Stimulated activated CD8-positive, alpha-beta memory T cell treated with anti-CD3 and anti-CD28 coated beads, Interleukin-15, amount 100 ng/mL, for 4 hours (primary cell): ENCODE results near the gene CYP2C8.
"Not testable (repeated sequence)": the region's sequence is repeated elsewhere in the genome, so short reads cannot be mapped to it uniquely, and the experiment has no call there.

Source experiments
- DNase-seq, 2 donors: peaks; one replicate each; pipeline ENCODE4 v3.0.0-alpha.2; 2020; ENCODE audit warnings: low read depth in 2 of 2

CYP2C8 gene

DNA sequence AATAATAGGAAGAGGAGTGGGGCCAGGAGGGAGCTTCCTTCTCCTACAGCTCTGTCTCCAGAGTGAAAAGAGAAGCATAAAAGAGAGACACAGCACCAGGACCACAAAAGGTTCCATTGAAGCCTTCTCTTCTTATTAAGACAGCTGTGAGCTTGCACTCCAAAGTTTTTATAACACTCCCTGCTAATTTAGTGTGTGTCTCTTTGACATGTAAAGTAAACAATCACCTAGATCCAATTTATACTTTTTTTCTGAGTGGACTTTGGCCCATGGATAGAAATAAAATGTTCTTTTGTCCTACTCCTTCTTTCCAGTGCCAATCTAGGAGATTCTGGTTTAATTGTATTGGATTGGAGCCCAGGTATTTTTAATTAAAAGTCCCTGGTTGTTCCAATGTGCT, at the start of gene CYP2C8:
CYP2C8 (minus strand) TSS at position 212 of the 400 bp plus-strand sequence; CDS start at position 117, 95 bp downstream.
- DNase-seq, result no peak

DNA sequence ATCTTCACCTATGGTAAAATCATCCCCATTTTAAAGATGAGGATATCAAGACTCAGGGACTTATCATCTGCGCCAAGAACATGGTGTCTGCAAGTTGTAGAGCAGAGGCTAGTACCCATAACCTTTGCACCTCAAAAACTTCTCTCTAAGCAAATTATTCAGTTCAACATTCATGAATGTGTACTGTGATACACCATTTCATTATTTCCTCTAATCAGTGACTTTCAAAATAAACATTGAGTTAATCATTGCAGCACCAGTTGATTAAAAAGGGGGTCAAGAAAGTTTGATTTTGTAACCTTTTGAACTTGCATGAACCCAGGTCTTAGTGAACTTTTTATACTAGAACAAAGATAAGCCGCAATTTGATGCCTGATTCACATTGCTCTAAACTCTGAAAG, 47.6 kb upstream of the CYP2C8 start:
- DNase-seq, result no peak

DNA sequence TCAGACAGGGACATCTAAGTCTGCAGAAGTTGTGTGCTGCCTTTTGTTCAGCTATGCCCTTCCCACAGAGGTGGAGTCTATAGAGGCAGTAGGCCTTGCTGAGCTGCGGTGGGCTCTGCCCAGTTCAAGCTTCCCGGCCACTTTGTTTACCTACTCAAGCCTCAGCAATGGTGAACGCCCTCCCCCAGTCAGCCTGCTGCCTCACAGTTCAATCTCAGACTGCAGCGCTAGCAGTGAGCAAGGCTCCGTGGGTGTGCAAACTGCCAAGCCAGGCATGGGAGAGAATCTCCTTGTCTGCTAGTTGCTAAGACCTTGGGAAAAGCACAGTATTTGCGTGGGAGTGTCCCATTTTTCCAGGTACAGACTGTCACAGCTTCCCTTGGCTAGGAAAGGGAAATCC, 41.5 kb upstream of the CYP2C8 start:
- DNase-seq, result not testable (repeated sequence)

DNA sequence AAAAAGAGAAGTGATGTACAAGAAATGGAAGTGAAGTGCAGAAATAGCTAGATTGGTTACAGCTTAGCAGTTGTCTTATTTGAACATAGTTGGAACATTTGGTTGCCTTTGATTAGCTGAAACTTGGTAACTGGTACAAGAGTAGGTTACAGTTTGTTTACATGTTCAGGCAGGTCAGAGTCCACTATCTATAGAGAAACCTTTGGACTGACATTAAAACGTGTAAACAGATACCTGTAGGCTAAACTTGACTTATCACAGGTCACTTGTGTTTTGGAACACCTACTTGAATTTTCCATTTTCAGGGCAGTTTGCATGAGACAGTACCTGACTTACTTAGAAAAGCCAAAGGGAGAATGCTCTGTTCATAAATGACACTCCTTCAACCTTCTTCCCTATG, 28.5 kb upstream of the CYP2C8 start:
- DNase-seq, result no peak

DNA sequence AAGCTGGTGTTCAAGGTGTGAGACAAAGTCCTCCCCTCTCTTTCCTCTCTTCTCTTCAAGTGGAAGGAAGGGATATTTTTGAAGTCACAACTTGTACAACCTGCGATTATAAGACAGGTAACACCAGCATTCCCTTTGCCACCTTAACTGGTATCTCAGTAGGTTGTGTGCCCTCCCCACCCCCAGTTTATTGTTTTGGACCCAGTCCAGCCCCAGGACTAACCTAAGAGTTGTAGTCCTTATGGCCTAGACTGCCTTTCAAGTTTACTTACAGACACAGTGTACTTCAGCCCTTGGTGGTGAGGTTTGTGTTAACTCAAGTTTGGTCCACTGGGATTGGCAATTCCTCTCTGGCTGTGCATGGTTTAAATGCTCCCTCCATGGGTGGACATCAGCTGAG, 26.8 kb upstream of the CYP2C8 start:
- DNase-seq, result no peak

DNA sequence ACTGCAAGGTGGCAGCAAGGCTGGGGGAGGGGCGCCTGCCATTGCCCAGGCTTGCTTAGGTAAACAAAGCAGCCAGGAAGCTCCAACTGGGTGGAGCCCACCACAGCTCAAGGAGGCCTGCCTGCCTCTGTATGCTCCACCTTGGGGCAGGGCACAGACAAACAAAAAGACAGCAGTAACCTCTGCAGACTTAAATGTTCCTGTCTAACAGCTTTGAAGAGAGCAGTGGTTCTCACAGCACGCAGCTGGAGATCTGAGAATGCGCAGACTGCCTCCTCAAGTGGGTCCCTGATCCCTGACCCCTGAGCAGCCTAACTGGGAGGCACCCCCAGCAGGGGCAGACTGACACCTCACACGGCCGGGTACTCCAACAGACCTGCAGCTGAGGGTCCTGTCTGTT, 10.3 kb upstream of the CYP2C8 start:
- DNase-seq, result not testable (repeated sequence)

DNA sequence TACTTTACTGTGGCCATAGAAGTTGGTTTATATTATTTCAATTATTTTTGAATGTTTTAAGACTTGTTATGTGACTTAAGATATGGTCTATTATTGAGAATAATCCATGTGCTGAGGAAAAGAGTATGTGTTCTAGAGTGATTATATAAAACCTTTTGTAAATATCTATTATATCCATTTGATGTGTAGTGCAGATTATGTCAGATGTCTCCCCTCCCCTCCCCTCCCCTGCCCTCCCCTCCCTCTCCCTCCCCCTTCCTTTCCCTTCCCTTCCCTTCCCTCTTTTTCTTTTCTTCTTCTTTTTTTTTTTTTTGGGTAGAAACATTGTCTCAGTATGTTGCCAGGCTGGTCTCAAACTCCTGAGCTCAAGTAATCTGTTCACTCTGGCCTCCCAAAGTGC, 8.3 kb upstream of the CYP2C8 start:
- DNase-seq, result no peak

DNA sequence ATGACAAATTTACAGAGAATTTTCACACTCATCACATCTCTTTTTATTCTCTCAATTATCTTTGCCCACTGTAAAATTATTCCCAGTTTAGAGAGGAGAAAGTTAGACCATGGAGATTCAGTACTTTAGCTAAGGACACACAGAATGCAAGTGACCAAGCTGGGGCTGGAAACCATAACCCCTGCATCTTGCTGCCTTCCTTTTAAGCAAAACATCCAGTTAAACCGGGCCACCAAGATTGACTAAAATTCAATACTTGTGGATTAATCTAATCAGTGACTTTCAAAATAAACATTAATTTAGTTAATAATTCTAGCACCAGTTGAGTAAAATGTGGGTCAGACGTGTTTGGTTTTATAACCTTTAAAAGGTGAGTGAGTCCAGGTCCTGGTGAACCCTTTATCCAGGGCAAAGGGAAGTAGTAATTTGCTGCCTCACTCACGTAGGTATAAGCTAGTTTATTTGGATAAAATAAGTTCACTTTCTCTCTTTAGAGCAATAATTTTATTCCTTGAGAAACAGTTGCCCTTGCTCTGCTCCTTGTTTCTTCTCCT, 1.9 kb upstream of the CYP2C8 start:
- DNase-seq, result no peak

DNA sequence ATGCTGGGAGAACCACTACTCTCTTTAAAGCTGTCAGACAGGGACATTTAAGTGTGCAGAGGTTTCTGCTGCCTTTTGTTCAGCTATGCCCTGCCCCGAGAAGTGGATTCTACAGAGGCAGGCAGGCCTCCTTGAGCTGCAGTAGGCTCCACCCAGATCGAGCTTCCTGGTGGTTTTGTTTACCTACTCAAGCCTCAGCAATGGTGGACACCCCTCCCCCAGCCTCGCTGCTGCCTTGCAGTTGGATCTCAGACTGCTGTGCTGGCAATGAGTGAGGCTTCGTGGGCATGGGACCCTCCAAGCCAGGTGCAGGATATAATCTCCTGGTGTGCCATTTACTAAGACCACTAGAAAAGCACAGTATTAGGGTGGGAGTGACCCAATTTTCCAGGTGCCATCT, 5.2 kb downstream of the CYP2C8 start:
- not testable (repeated sequence) for DNase-seq

DNA sequence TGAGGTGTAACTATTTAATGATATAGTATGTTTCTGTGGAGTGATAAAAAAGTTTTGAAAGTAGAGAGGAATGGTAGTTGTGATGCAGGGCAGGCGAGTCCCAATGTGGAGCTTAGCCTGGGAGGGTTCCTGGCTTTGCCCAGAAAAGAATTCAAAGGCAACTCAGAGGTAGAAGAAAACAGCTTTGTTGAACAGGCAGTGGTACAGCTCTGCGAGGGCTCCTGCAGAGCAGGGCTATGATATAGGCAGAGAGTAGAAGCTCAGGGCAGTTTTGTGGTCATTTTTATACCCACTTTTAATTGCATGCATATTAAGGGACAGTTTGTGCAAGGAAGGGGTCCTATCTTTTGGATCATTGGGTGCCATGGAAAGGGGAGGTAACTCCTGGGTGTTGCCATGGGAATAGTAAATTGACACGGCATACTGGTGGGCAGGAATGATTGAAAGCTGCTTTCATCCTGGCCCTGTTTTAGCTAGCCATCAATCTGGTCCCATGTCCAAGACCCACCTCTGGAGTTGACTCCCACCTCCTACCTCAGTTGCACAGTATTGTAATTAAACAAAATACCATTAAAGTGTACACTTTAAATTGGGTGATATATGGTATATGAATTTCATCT, 12.4 kb downstream of the CYP2C8 start:
- no peak for DNase-seq

DNA sequence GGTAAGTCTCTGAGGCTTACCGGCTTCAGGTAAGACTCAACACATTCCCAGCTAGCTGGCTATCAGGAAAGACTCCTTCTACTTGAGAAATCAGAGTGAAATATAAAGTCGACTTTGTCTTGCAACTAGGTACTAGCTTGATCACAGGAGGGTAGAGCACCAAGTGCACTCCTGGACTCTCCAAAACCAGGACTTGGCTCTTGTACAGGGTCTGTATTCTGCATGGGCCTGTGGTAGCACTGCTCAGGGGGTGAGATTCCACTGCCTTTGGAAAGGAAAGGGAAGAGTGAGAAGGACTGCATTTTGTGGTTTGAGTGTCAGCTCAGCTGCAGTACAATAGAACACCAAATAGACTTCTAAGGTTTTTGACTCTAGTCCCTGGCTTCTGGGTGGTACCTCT, 19.4 kb downstream of the CYP2C8 start:
- no peak for DNase-seq

DNA sequence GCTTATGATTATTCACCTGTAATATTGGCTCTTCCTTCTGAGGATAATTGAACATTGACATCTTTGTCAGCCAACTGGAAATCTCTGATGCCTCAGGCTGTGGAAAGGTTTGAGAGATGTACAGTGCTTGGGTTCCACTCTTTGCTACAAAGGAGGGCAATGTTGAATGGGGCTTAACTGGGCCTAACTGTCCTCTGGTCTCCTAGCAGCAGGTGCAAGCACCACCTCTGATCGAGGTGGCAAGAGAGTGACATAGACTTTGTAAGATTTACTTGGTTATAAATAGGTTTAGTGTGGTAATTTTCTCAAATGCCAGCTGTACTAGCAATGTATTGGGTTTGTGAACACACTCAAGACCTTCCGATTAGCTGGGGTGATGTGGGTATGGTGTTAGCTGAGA, 21.1 kb downstream of the CYP2C8 start:
- no peak for DNase-seq

DNA sequence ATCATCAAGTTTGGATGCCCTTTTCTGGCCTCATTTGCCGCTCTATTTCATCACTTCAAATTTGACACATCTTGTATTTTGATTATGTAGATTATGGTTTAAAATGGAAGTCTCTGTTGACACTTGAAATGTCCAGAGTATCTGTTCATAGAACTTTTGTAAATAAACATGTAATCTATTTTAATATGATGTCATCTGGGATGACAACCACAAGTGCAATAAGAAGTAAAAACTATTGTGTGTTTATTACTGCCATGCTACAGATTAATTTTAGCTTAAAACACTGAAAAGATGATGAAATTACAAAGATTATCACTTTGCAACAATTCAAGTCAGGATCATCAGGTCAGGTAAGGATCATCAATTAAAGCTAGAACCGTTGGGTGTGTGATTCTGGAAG, 30.0 kb downstream of the CYP2C8 start:
- DNase-seq, result no peak

DNA sequence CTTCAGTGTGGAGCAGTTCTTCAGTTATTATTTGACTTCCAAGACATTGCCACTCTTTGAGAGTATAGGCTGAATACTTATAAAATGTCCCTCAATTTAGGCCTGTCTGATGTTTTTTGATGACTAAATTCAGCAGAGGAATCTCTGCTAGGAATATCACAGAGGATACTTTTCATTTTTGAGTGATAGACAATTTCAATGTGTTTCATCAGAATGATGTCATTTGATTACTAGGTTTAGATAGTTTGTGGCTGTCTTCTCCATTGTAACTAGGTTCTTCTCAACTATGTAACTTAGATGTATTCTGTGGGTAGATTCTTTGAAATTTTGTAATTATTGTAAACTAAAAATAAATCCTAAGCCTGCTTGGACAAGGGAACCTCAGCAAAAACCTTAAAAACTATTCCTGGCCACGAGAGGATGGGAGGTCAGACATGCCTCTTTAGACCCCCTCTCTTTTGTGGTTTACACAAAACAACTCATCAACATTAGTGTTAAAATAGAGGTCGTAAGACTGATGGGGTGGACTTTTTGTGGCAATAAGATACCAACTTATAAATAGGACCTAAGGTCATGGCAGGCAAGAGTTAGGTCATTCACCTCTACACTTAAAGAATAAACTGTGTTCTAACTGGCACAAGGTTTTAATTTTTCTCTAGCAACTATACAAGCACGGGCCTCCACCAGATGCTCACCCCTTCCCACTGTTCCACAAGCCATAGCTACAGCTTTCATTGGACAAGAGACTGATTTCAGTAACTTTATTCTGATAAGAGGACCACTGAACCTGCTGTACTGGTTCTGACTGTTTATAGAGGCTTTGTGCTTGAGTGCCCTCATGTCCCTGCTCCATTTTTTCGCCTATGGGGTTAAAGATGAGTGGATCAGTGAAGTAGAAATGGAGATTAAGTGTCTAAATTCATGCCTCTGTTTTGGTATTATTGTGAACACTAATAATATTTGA, 33.7 kb downstream of the CYP2C8 start:
- DNase-seq, result no peak

DNA sequence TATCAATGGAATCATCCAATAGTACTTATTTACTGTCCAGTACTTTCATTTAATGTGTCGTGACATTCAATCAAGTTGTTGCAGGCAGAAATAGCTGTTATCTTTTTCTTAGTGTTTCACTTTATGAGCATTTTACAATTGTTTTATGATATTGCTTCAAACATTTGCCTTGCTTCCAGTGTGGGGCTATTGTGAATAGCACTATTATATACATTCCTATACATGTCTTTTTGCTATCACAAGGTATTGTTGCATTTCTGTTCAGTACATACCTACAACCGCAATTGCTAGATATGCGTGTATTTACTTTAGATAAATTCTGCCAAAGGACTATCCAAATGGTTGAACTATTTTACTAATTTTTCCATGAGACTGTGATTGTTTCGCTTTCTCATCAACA, 34.9 kb downstream of the CYP2C8 start:
- DNase-seq, result no peak

DNA sequence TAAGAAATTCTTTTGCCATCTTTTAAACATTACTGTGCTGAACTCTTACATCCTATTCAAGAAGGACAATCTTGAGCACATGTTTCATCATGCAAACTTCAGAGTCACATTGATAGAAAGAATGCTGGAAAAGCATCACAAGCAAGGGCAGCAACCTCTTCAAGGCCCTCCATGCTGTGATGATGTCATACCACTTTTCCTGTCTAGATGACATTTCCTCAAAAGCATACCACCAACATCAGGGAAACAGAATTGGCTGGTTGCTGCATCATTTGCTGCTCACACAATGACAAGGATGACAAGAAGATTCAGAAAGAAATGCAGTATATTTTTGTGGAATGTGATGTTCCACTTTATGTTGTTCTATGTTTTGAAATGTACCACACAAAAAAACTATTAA, 37.6 kb downstream of the CYP2C8 start:
- DNase-seq, result no peak

DNA sequence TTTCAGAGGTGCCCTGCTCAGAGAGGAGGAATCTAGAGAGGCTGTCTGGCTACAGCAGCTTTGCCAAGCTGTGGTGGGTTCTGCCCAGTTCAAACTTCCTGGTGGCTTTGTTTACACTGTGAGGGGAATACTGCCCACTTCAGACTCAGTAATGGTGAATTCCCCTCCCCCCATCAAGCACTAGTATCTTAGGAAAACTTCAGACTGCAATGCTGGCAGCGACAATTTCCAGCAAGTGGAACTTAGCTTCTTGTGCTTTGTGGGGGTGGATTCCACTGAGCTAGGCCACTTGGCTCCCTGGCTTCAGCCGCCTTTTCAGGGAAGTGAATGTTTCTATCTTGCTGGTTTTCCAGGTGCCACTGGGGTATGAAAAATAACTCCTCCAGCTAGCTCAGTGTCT, 42.8 kb downstream of the CYP2C8 start:
- no peak for DNase-seq

DNA sequence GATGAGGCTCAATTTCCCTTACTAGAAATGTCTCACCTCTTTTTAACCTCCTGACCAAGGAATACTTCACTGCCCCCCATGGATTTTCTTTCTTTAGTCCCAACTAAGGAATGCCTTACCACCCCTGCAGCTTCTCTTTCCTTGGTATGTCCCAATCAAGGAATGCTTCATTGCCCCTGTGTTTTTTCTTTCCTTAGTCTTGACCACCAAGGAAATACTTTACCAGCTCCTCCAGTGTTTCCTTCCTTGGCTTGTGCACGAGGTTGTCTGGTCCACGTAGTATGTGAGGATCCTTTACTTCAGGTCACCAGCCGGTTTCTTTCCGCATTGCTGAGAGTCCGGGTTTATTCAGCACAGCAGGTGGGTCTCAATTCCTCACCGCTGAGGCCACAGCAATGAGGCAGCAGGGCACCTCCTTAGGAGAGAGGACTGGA, 71.5 kb downstream of the CYP2C8 start:
- no peak for DNase-seq

DNA sequence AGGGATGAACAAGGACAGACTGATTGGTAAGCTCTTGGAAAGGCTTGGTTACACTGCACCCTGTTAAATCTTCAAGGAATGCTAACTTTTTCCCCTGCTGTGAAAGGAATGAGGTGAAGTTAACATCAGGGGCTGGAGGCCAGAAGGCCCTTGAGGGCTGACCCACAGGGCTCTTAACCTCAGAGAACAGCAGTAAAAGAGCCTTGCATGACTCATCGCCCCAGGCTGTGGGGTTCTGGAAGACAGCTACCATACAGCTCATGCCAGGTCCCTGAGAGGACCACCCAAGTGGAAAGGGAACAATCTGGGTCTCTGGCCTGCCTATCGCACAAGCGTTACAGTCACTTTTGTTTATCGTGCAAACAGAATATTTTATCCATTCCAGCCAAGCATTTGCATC, 76.5 kb downstream of the CYP2C8 start:
- DNase-seq, result no peak

DNA sequence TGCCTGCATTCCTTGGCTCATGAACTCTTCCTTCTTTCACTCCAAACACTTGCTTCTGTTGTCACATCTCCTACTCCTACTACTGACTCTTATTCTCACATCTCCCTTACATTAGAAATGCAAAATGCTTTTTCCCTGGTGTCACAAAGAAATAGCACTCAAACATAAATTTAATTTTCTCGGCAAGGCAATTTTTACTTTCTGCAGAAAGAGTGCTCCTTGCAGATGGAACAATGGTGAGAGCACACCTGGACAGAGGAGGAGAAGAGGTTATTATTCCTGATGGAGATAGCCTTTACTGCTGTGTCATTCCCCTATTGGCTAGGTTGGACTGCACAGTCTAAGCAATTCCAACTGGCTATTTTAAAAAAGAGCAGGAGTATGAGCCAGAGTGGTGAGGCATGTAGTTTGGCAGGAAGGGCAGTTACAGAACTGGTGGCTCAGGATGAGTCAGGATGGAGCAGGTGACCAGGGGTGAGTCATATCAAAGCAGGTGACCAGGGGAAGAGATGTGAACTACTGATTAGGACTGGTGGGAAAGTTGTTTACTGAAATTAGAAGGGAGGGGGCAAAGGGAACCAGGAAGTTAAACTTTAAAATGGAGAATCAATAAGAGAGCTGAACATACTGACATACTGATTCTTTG, 77.9 kb downstream of the CYP2C8 start:
- no peak for DNase-seq

DNA sequence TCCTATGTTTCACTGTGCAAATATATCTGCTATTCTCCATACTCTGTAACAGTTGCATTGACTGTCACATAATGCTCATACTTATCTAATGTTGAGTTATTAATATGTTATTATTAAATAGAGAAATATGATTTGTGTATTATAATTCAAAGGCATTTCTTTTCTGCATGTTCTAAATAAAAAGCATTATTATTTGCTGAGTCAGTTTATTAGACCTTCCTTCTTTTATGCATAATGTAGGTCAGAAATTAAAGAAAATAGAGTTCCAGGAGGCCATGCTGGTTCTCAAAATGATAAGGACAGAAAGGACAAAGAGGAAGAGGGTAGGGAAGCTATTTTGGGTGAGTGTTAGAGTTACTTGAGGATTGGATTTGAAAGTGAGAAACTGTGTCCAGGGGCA, 80.1 kb downstream of the CYP2C8 start:
- no peak for DNase-seq
